Kidney (tissue), 14 donors: ENCODE results near the gene GRK4. TPM values are rescaled to one million over a fixed set of nuclear protein-coding genes. Genes with fewer than 3 reads are reported as not detected.

Experiments used
- DNase-seq, 5 donors: peaks; one replicate each; pipeline ENCODE4 v3.0.0-alpha.2; 2013 to 2020
- FAIRE-seq: peaks from 2 replicates; lab custom pipeline; 2012; peaks lifted over from hg19 to GRCh38; lab: Jason Lieb, UNC
- H3K27ac ChIP-seq, 2 donors: one replicate each; pipeline ENCODE4 v1.7.0; 2013; ENCODE audit warnings: low read depth in 2 of 2, low read length in 2 of 2, inconsistent platforms in 1 of 2
- H3K27me3 ChIP-seq: one replicate; pipeline ENCODE4 v1.7.1; 2013; ENCODE audit warnings: low read length, inconsistent platforms; ENCODE audit not compliant: control insufficient read depth, insufficient read depth
- H3K36me3 ChIP-seq, 3 donors: one replicate each; pipeline versions ENCODE4 v1.7.0 to v1.7.1; 2013; ENCODE audit warnings: low read length in 3 of 3, control low read depth in 1 of 3, inconsistent platforms in 1 of 3; ENCODE audit not compliant: insufficient read depth in 3 of 3, control insufficient read depth in 2 of 3
- H3K4me1 ChIP-seq, 3 donors: one replicate each; pipeline versions ENCODE4 v1.7.0 to v1.7.1; 2013; ENCODE audit warnings: low read length in 3 of 3, inconsistent platforms in 1 of 3, low read depth in 1 of 3; ENCODE audit not compliant: control insufficient read depth in 2 of 3, insufficient read depth in 2 of 3
- H3K4me3 ChIP-seq, 3 donors: one replicate each; pipeline versions ENCODE4 v1.7.0 to v1.8.1; 2013; ENCODE audit warnings: low read length in 3 of 3, control low read depth in 1 of 3, inconsistent platforms in 1 of 3
- H3K9ac ChIP-seq, 3 donors: one replicate each; pipeline versions ENCODE4 v1.7.0 to v1.7.1; 2013; ENCODE audit warnings: low read length in 3 of 3, control low read depth in 1 of 3, inconsistent platforms in 1 of 3
- H3K9me3 ChIP-seq, 3 donors: one replicate each; pipeline versions ENCODE4 v1.7.0 to v1.7.1; 2013; ENCODE audit warnings: low read length in 3 of 3, control low read depth in 1 of 3, inconsistent platforms in 1 of 3; ENCODE audit not compliant: control insufficient read depth in 2 of 3, insufficient read depth in 1 of 3
- CTCF ChIP-seq: IDR thresholded peaks from 3 replicates; pipeline ENCODE4 v1.5.1; 2012; ENCODE audit warnings: mild to moderate bottlenecking, moderate library complexity, borderline replicate concordance; ENCODE audit not compliant: insufficient read depth; ENCODE audit errors: extremely low read depth
- intact Hi-C: fragments of 100-400 bp; cut with DNase I; formaldehyde crosslinking; loops from one replicate; pipeline ENCODE4 v1.11.1; 2022
- polyA plus RNA-seq: library from polyadenylated mRNA; stranded (reverse); fragments of 350-450 nt; fragmentation: Illumina TruSeq; extraction: RNeasy Lipid Tissue Mini Kit (QIAGEN cat#74804); gene quantifications from one replicate; pipeline ENCODE4 v1.2.3, GENCODE V29; 2014; ENCODE audit warnings: low read depth, low replicate concordance; ENCODE audit not compliant: insufficient read depth
- total RNA-seq: library from RNA; stranded (reverse); fragmentation: NEBNext Ultra II Directional; extraction: Animal tissue kit (Norgen Biotek cat#: 25700); gene quantifications from one replicate; pipeline ENCODE4 v1.2.1, GENCODE V29; 2021
- donor health status: control.
- donor health status: control.
- donor health status: control.
- donor health status: control.
- donor health status: control.
- donor health status: DM: yes; HTN: yes; CAD: no.
- donor health status: Normal renal cell carcinoma (clear cell type).

The GRK4 gene
- total and polyA plus RNA-seq, 2 donors from 2014 or later: 4.3 TPM

- Histone ChIP-seq H3K9me3 (no peaks in the 10 kb centered on the region), H3K36me3 (no peaks in the 10 kb centered on the region), H3K4me1 (no peaks in the 10 kb centered on the region), H3K9ac (no peak overlapping the region), H3K27me3 (no peaks in the 10 kb centered on the region), H3K4me3 (no peak overlapping the region), H3K27ac (no peak overlapping the region)
- DNase-seq (no peak), FAIRE-seq (no peak)
- intact Hi-C loops: no loop called here
- TF ChIP-seq CTCF: no peak
Measured at GRCh38 chr4:2971275-2971674, 7.9 kb downstream of the GRK4 start.

GRCh38 chr4:2977211-2978088, 14.1 kb downstream of the GRK4 start:
- FAIRE-seq (no peak), DNase-seq (no peak)
- TF ChIP-seq CTCF: no peak
- no peaks in the 10 kb centered on the region for H3K27me3 ChIP-seq
- no peak overlapping the region for H3K9ac ChIP-seq
- no peak overlapping the region for H3K4me3 ChIP-seq
- intact Hi-C loops: no loop called here
- H3K27ac ChIP-seq: no peak overlapping the region
- H3K9me3 ChIP-seq: no peaks in the 10 kb centered on the region
- no peaks in the 10 kb centered on the region for H3K36me3 ChIP-seq
- no peaks in the 10 kb centered on the region for H3K4me1 ChIP-seq

- FAIRE-seq: no peak
- Histone ChIP-seq H3K36me3 (no peaks in the 10 kb centered on the region), H3K4me3 (no peak overlapping the region), H3K27ac (no peak overlapping the region), H3K9ac (no peak overlapping the region), H3K9me3 (no peaks in the 10 kb centered on the region), H3K27me3 (no peaks in the 10 kb centered on the region), H3K4me1 (no peaks in the 10 kb centered on the region)
- intact Hi-C loops: no loop called here
- no peak for TF ChIP-seq CTCF
- no peak for DNase-seq
Measured at GRCh38 chr4:2981256-2981819, 18.0 kb downstream of the GRK4 start.
